C1 segment of cervical spinal cord (tissue), 14 donors: Measurements from ENCODE around the gene DGKD.

Experiments
- DNase-seq, 14 donors: peaks; one replicate each; lab custom pipeline; 2025; lab: John Stamatoyannopoulos, UW

The DGKD gene

GRCh38 chr2:233426619-233427342 is 72.5 kb downstream of the DGKD start:
- no peak for DNase-seq

GRCh38 chr2:233428008-233428407 is 73.7 kb downstream of the DGKD start:
- DNase-seq, result no peak

GRCh38 chr2:233428438-233428837 is 74.1 kb downstream of the DGKD start:
- DNase-seq, result no peak

- DNase-seq, result no peak
Measured at GRCh38 chr2:233429175-233429897, 75.0 kb downstream of the DGKD start.

GRCh38 chr2:233430081-233430480 is 75.8 kb downstream of the DGKD start:
- no peak for DNase-seq

GRCh38 chr2:233430651-233431050 is 76.4 kb downstream of the DGKD start:
- DNase-seq, result no peak

GRCh38 chr2:233433029-233433428 is 78.7 kb downstream of the DGKD start:
- no peak for DNase-seq

- no peak for DNase-seq
Measured at GRCh38 chr2:233433794-233434193, 79.5 kb downstream of the DGKD start.

- no peak for DNase-seq
Measured at GRCh38 chr2:233434666-233435330, 80.5 kb downstream of the DGKD start.

- no peak for DNase-seq
Measured at GRCh38 chr2:233435436-233436190, 81.3 kb downstream of the DGKD start.

GRCh38 chr2:233436191-233436581 is 81.9 kb downstream of the DGKD start:
- peak in 1 of 14 donors; percentile 82 for DNase-seq

GRCh38 chr2:233436691-233437438 is 82.6 kb downstream of the DGKD start:
- DNase-seq, result no peak

GRCh38 chr2:233437439-233437955 is 83.2 kb downstream of the DGKD start:
- DNase-seq, result no peak

- DNase-seq, result peak in 1 of 14 donors; percentile 83
Measured at GRCh38 chr2:233438573-233439147, 84.4 kb downstream of the DGKD start.

- peak in 5 of 14 donors; percentile 17 to 91 (median 24) for DNase-seq
Measured at GRCh38 chr2:233439191-233439590, 84.9 kb downstream of the DGKD start.

- peak in 1 of 14 donors; percentile 33 for DNase-seq
Measured at GRCh38 chr2:233440314-233440713, 86.0 kb downstream of the DGKD start.

- no peak for DNase-seq
Measured at GRCh38 chr2:233440714-233441113, 86.4 kb downstream of the DGKD start.

- no peak for DNase-seq
Measured at GRCh38 chr2:233441161-233442027, 87.1 kb downstream of the DGKD start.

GRCh38 chr2:233442028-233442310 is 87.7 kb downstream of the DGKD start:
- DNase-seq, result no peak
